Stimulated activated naive CD8-positive, alpha-beta T cell treated with anti-CD3 and anti-CD28 coated beads, Interleukin-15, amount 100 ng/mL, for 72 hours (primary cell): ENCODE data around the gene RHBDL1.
"Not testable (repeated sequence)": the region's sequence is repeated elsewhere in the genome, so short reads cannot be mapped to it uniquely, and the experiment has no call there.

Experiments used
- ATAC-seq: fragments of 150-1000 bp; cut with Tn5 transposase; 2 replicates; pipeline ENCODE4 v1.10.0; 2021; ENCODE audit warnings: mild to moderate bottlenecking, moderate library complexity
- DNase-seq, 2 donors: peaks; one replicate each; pipeline ENCODE4 v3.0.0; 2021 to 2022
- H3K27ac Mint-ChIP-seq, 2 donors: one replicate each; pipeline ENCODE4 v1.8.0; 2022; ENCODE audit warnings: mild to moderate bottlenecking in 2 of 2, mixed read lengths in 2 of 2, moderate library complexity in 2 of 2
- H3K27me3 Mint-ChIP-seq: one replicate; pipeline ENCODE4 v1.8.0; 2022; ENCODE audit warnings: mixed read lengths
- H3K4me1 Mint-ChIP-seq: one replicate; pipeline ENCODE4 v1.8.0; 2022; ENCODE audit warnings: mild to moderate bottlenecking, mixed read lengths
- H3K4me3 Mint-ChIP-seq, 2 donors: one replicate each; pipeline ENCODE4 v1.8.0; 2022; ENCODE audit warnings: mild to moderate bottlenecking in 2 of 2, mixed read lengths in 2 of 2, moderate library complexity in 1 of 2
- H3K9me3 Mint-ChIP-seq, 2 donors: one replicate each; pipeline ENCODE4 v1.8.0; 2022; ENCODE audit warnings: mixed read lengths in 2 of 2

RHBDL1 gene

GRCh38 chr16:682493-683395, 7.3 kb downstream of the RHBDL1 start:
- Mint-ChIP-seq H3K27me3 (no peaks in the 10 kb centered on the region), H3K4me1 (peaks cover 69% of the 10 kb centered on the region), H3K27ac (peak overlapping the region in 1 of 2 donors; percentile 87), H3K9me3 (no peaks in the 10 kb centered on the region), H3K4me3 (peak overlapping the region; percentile 76 to 90)
- no peak for DNase-seq
- no peak for ATAC-seq

GRCh38 chr16:683396-684070, 8.1 kb downstream of the RHBDL1 start:
- ATAC-seq: no peak
- Mint-ChIP-seq H3K9me3 (no peaks in the 10 kb centered on the region), H3K4me1 (peaks cover 77% of the 10 kb centered on the region), H3K4me3 (peak overlapping the region; percentile 76 to 90), H3K27ac (peak overlapping the region in 1 of 2 donors; percentile 82), H3K27me3 (no peaks in the 10 kb centered on the region)
- no peak for DNase-seq

DNA sequence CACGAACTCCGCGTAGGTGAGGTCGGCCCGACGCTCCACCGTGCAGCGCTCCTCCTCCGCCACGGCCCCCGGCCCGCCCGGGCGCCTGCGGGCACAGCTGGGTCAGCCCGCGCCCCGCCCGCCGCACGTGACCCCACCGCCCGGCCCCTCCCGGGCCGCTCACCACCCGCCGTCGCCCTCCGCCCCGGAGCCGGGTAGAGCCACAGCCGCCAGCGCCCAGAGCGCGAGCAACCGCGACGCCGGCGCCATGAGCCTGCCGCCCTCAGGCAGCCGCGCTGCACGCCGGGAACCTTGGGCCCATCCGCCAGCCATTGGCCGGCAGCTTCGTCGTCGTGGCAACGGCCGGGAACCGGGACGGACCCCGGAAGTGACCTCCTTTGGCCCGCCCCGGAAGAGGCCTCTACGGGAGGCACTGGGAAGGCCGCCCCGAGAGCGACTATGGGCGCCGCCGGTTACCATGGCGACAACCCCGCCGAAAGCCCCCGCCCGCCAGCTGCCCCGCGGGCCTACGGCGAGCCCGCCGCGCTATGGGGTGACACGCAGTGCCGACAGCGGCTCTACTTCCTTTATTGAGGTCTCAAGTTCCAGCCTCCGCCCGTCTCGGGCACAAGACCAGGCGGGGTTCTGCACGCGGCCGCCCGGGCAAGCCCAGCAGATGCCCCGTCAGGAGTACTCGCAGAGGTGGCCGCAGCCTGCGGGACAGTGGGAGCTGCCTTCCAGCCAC, 8.8 kb downstream of the RHBDL1 start, which contains the start of gene JMJD8:
Gene JMJD8 (minus strand): TSS at position 264 of the 724 bp plus-strand sequence. CDS start 15 bp downstream, at position 249.
- DNase-seq: peak; percentile 95 to 97
- Mint-ChIP-seq H3K4me1 (peaks cover 78% of the 10 kb centered on the region), H3K27ac (peak within 1 kb of the TSS; percentile 33 to 82), H3K9me3 (no peaks in the 10 kb centered on the region), H3K4me3 (peak within 1 kb of the TSS; percentile 83 to 90), H3K27me3 (no peaks in the 10 kb centered on the region)
- ATAC-seq: peak; percentile 87

DNA sequence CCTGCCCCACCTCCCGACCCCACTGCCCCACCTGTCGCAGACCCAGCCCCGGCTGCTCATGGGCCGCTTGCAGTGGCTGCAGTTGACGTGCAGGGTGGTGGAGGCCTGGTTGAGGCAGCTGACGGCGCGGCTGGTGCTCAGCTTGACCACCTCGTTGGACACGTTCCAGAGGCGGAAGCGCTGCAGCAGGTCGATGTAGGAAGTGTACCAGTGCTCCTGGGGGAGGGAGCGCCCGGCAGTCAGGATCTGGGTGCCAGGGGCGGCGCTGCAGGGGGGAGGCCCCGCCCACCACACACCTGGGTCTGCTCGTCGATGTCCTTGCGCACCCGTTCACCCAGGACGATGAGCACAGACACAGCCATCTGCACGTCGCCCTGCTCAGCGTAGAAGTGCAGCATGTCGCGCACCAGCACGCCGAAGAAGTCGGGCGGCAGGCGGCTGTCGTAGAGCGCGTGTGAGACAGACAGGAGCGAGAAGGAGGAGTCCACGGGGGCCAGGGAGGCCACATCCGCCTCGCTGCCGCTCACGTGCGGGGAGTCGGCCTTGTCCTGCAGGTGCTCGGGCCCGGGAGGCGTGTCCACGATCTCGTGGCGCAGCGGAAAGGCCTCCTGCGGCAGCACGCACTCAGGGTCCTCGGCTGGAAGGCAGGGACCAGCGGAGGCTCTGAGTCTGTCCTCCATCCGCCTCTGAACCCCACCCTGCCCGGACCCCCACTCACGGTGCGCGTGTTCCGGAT, 9.7 kb downstream of the RHBDL1 start:
- Mint-ChIP-seq H3K4me3 (no peak overlapping the region), H3K27me3 (no peaks in the 10 kb centered on the region), H3K4me1 (peaks cover 82% of the 10 kb centered on the region), H3K9me3 (no peaks in the 10 kb centered on the region), H3K27ac (no peak overlapping the region)
- ATAC-seq: no peak
- DNase-seq: no peak

- H3K9me3 Mint-ChIP-seq: peaks cover 0 to 4% of the 10 kb centered on the region in 2 donors
- peak overlapping the region; percentile 29 to 42 for H3K4me3 Mint-ChIP-seq
- no peaks in the 10 kb centered on the region for H3K27me3 Mint-ChIP-seq
- no peak for ATAC-seq
- H3K27ac Mint-ChIP-seq: no peak overlapping the region
- no peak for DNase-seq
- H3K4me1 Mint-ChIP-seq: peaks cover 88% of the 10 kb centered on the region
These were observed 10.5 kb downstream of the RHBDL1 start for GRCh38 chr16:685967-686366.

- ATAC-seq (no peak), DNase-seq (no peak)
- H3K9me3 Mint-ChIP-seq: peaks cover 0 to 9% of the 10 kb centered on the region in 2 donors
- no peak overlapping the region for H3K4me3 Mint-ChIP-seq
- no peak overlapping the region for H3K27ac Mint-ChIP-seq
- H3K27me3 Mint-ChIP-seq: no peaks in the 10 kb centered on the region
- H3K4me1 Mint-ChIP-seq: peaks cover 85% of the 10 kb centered on the region
These were observed 11.2 kb downstream of the RHBDL1 start for GRCh38 chr16:686459-687260.

DNA sequence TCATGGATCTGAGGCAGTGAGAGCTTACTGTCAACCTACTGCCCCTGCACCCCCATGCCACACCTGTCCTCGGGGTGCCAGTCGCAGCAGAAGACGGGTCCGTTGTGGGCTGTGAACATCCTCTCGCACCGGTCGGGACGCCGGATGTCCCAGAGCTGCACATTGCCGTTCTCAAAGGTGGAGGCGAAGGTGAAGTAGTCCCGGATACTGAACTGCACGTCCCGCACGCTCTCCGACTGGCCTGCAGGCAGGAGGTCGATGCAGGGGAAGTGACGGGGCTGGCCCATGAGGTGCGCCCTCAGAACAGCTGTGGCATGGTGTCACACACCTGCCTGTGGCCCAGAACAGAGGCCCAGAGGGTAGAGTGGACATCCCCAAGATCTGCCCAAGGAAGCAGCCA, 12.0 kb downstream of the RHBDL1 start:
- DNase-seq: no peak
- H3K4me1 Mint-ChIP-seq: peaks cover 77% of the 10 kb centered on the region

DNA sequence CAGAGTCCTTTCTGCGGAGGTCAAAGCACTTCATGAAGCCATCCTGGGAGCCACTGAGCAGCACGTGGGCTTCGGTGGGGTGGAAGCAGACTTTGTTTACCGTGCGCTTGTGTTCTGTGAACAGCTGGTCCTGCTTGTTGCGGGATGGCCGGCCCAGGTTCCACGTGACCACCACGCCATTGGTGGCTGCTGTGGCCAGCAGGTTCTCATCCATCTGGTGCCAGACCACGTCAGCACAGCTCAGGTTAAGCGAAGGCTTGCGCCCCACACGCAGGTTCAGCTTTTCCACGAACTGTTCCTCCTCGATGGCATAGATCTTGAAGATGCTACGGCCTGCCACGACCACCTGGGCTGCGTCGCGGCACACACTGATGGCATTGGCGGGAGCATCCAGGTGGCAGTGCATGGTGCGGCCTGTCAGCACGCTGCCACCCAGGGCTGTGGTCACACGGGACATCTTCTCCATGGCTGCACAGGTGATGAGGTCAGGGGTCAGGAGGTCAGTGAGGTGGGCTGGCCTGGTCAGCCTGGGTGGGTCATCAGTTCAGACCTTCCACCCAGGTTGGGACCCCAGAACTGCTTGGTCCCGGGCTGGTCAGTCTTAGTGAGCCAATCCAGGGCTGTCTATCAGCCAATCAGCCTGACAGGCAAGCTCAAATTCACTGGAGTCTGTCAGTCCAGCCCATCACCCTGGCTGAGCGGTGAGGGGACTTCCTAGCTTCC, 13.9 kb downstream of the RHBDL1 start:
- DNase-seq: no peak
- peaks cover 12% of the 10 kb centered on the region for H3K27me3 Mint-ChIP-seq
- ATAC-seq: no peak
- peak overlapping the region; percentile 91 to 96 for H3K27ac Mint-ChIP-seq
- H3K4me1 Mint-ChIP-seq: peaks cover 74% of the 10 kb centered on the region
- peak overlapping the region; percentile 88 to 94 for H3K4me3 Mint-ChIP-seq
- peaks cover 0 to 9% of the 10 kb centered on the region in 2 donors for H3K9me3 Mint-ChIP-seq

More for the DNA sequence above, 12.0 kb downstream of the RHBDL1 start:
- ATAC-seq: no peak
- Mint-ChIP-seq H3K27me3 (peaks cover under 1% of the 10 kb centered on the region), H3K9me3 (peaks cover 0 to 9% of the 10 kb centered on the region in 2 donors), H3K27ac (no peak overlapping the region), H3K4me3 (no peak overlapping the region)

DNA sequence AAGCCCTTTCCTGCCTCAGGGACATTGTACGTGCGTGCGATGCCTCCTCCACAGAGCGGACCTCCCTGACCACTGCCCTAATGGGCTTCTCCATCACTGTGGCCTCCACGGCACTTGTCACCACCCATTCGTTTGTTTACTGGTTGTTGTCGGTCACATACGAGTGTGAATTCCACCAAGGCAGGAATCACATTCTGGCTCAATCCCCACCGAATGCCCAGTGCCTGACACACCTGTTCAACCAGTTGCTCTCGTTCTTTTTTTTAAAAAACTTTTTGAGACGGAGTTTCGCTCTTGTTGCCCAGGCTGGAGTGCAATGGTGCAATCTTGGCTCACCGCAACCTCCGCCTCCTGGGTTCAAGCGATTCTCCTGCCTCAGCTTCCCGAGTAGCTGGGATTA, 15.8 kb downstream of the RHBDL1 start:
- not testable (repeated sequence) for H3K9me3 Mint-ChIP-seq, ATAC-seq, DNase-seq, H3K27ac Mint-ChIP-seq
- peaks cover 12% of the 10 kb centered on the region for H3K27me3 Mint-ChIP-seq
- peak overlapping the region; percentile 39 to 88 for H3K4me3 Mint-ChIP-seq
- H3K4me1 Mint-ChIP-seq: peaks cover 66% of the 10 kb centered on the region

GRCh38 chr16:692356-693108, 17.1 kb downstream of the RHBDL1 start:
- H3K27ac Mint-ChIP-seq: no peak overlapping the region
- H3K4me3 Mint-ChIP-seq: peak overlapping the region in 1 of 2 donors; percentile 69
- DNase-seq: no peak
- H3K9me3 Mint-ChIP-seq: peaks cover 0 to 9% of the 10 kb centered on the region in 2 donors
- ATAC-seq: no peak
- H3K27me3 Mint-ChIP-seq: peaks cover 12% of the 10 kb centered on the region
- H3K4me1 Mint-ChIP-seq: peaks cover 64% of the 10 kb centered on the region

GRCh38 chr16:693364-693763, 17.9 kb downstream of the RHBDL1 start:
- peaks cover 12% of the 10 kb centered on the region for H3K27me3 Mint-ChIP-seq
- H3K27ac Mint-ChIP-seq: peak overlapping the region in 1 of 2 donors; percentile 82
- peaks cover 0 to 9% of the 10 kb centered on the region in 2 donors for H3K9me3 Mint-ChIP-seq
- ATAC-seq (no peak), DNase-seq (no peak)
- H3K4me1 Mint-ChIP-seq: peaks cover 56% of the 10 kb centered on the region
- peak overlapping the region; percentile 69 to 93 for H3K4me3 Mint-ChIP-seq

- DNase-seq: no peak
- Mint-ChIP-seq H3K4me1 (peaks cover 52% of the 10 kb centered on the region), H3K9me3 (peaks cover 0 to 9% of the 10 kb centered on the region in 2 donors), H3K27me3 (peaks cover 12% of the 10 kb centered on the region), H3K4me3 (peak overlapping the region; percentile 69 to 93), H3K27ac (no peak overlapping the region)
- ATAC-seq: no peak
These were observed 18.3 kb downstream of the RHBDL1 start for GRCh38 chr16:693766-694165.
